ENCODE results near the gene NDST1.

The NDST1 gene

DNA sequence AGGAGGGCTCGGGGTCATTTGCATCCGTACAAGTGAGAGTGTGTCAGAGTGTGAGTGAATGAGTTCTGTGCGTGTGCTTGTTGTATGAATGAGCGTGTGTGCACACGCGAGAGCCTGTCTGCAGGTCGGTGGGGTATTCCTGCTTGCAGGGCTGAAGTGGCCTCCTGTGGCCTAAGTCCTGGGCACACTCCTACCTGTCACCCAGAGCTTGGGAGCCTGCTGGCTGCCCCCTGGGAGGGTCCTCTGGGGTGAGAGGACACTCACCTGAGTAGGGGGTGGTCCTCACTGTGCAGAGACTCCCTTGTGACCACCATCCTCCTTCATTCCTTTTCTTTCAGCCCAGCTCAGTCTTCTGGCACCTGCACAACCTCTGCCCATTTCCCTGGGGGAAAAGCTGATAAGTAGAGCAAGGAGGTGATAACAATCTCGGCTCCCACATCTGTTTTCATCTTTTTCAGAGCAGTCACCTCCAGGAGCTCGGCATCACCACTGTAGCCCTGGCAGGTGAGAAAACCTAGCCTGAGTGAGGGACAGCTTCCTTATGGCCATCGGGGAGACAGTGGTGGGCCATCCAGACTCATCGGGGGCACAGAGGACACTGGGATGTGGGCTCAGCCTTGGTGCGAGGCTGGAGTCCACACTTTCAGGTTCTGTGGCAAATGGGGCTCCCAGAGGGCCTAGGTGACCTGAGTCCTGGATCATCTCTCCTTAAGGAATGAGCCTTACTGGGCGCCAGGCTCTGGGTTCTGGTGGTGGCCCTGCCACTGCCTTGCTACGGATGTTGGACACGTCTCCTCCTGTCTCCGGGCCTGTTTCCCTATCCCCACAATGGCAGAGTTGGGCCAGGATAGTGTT lies 93.8 kb downstream of the NDST1 start:
- Histone ChIP-seq H3K4me1 (ENCODE audit: control insufficient read depth in 2 of 2, insufficient read depth in 2 of 2, low read length in 2 of 2) (peaks cover 9 to 10% of the 10 kb centered on the region in 2 donors), H3K9me3 (ENCODE audit: control insufficient read depth in 2 of 2, low read length in 2 of 2) (no peaks in the 10 kb centered on the region), H3K9ac (ENCODE audit: low read depth in 1 of 2, low read length in 2 of 2) (no peak overlapping the region), H3K36me3 (ENCODE audit: control insufficient read depth in 2 of 2, insufficient read depth in 2 of 2, low read length in 2 of 2) (no peaks in the 10 kb centered on the region), H3K4me3 (ENCODE audit: low read length in 2 of 2) (no peak overlapping the region), H3K27me3 (ENCODE audit: control insufficient read depth in 2 of 2, insufficient read depth in 2 of 2, low read length in 2 of 2) (no peaks in the 10 kb centered on the region), H3K27ac (ENCODE audit: low read depth in 2 of 2, low read length in 2 of 2) (peak overlapping the region in 1 of 2 donors; percentile 11)

- no peak overlapping the region for H3K27ac ChIP-seq (ENCODE audit: low read depth in 2 of 2, low read length in 2 of 2)
- no peak overlapping the region for H3K9ac ChIP-seq (ENCODE audit: low read depth in 1 of 2, low read length in 2 of 2)
- no peaks in the 10 kb centered on the region for H3K9me3 ChIP-seq (ENCODE audit: control insufficient read depth in 2 of 2, low read length in 2 of 2)
- no peaks in the 10 kb centered on the region for H3K27me3 ChIP-seq (ENCODE audit: control insufficient read depth in 2 of 2, insufficient read depth in 2 of 2, low read length in 2 of 2)
- H3K4me3 ChIP-seq (ENCODE audit: low read length in 2 of 2), result no peak overlapping the region
- peaks cover 9 to 10% of the 10 kb centered on the region in 2 donors for H3K4me1 ChIP-seq (ENCODE audit: control insufficient read depth in 2 of 2, insufficient read depth in 2 of 2, low read length in 2 of 2)
- no peaks in the 10 kb centered on the region for H3K36me3 ChIP-seq (ENCODE audit: control insufficient read depth in 2 of 2, insufficient read depth in 2 of 2, low read length in 2 of 2)
Measured at GRCh38 chr5:150603052-150603451, 95.1 kb downstream of the NDST1 start.

- H3K9ac ChIP-seq (ENCODE audit: low read depth in 1 of 2, low read length in 2 of 2), result no peak overlapping the region
Measured at GRCh38 chr5:150603491-150603890, 95.6 kb downstream of the NDST1 start.

DNA sequence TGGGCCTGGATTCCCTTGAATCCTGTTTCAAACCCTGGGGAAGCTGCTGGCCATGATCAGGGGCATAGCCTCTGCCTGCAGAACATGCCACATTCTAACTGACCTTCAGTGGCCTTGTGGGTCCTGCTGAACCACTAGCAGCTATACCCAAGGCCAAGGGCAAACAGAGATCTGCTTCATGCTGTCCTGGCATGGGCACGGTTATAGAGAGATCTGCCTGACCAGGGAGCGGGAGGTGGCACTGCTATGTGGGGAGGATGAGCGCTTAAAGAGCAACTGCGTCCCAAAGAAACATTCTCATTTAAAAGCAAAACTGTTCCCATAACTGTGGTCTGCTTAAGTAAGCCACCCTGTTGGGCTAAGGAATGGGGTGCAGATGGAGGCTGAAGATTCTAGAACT lies 96.1 kb downstream of the NDST1 start:
- Histone ChIP-seq H3K4me1 (ENCODE audit: control insufficient read depth in 2 of 2, insufficient read depth in 2 of 2, low read length in 2 of 2) (peaks cover 7 to 10% of the 10 kb centered on the region in 2 donors), H3K27ac (ENCODE audit: low read depth in 2 of 2, low read length in 2 of 2) (no peak overlapping the region), H3K27me3 (ENCODE audit: control insufficient read depth in 2 of 2, insufficient read depth in 2 of 2, low read length in 2 of 2) (no peaks in the 10 kb centered on the region), H3K9ac (ENCODE audit: low read depth in 1 of 2, low read length in 2 of 2) (no peak overlapping the region), H3K4me3 (ENCODE audit: low read length in 2 of 2) (no peak overlapping the region), H3K9me3 (ENCODE audit: control insufficient read depth in 2 of 2, low read length in 2 of 2) (no peaks in the 10 kb centered on the region), H3K36me3 (ENCODE audit: control insufficient read depth in 2 of 2, insufficient read depth in 2 of 2, low read length in 2 of 2) (no peaks in the 10 kb centered on the region)

More at GRCh38 chr5:150603491-150603890, 95.6 kb downstream of the NDST1 start:
- no peaks in the 10 kb centered on the region for H3K27me3 ChIP-seq (ENCODE audit: control insufficient read depth in 2 of 2, insufficient read depth in 2 of 2, low read length in 2 of 2)
- no peak overlapping the region for H3K27ac ChIP-seq (ENCODE audit: low read depth in 2 of 2, low read length in 2 of 2)
- no peaks in the 10 kb centered on the region for H3K36me3 ChIP-seq (ENCODE audit: control insufficient read depth in 2 of 2, insufficient read depth in 2 of 2, low read length in 2 of 2)
- no peaks in the 10 kb centered on the region for H3K9me3 ChIP-seq (ENCODE audit: control insufficient read depth in 2 of 2, low read length in 2 of 2)
- no peak overlapping the region for H3K4me3 ChIP-seq (ENCODE audit: low read length in 2 of 2)
- peaks cover 9 to 10% of the 10 kb centered on the region in 2 donors for H3K4me1 ChIP-seq (ENCODE audit: control insufficient read depth in 2 of 2, insufficient read depth in 2 of 2, low read length in 2 of 2)

DNA sequence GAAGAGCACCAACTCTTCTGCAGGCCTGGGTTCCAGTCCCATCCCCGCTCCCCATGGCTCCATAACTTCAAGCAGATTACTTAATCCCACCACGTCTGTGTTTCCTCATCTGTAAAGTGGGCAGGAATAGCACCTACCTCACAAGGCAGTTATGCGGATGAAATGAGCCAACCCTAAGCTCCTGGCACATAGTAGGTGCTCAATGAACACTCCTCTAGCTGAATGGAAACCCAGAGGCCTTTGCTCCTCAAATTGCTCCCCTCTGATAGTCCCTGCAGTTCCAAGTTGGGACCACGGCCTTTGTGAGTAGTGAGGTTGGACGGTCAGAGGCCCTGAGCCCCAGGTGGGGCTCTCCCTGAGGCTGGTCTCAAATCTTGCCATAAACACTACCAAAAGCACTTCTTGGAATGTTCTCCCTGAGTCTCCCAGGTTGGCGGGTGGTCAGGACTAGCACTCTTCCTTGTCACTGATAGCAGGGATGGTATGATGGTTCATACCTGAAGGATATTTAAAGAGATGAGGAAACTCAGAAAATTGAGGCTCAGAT lies 97.0 kb downstream of the NDST1 start:
- Histone ChIP-seq H3K27ac (ENCODE audit: low read depth in 2 of 2, low read length in 2 of 2) (no peak overlapping the region), H3K4me1 (ENCODE audit: control insufficient read depth in 2 of 2, insufficient read depth in 2 of 2, low read length in 2 of 2) (peaks cover 5 to 7% of the 10 kb centered on the region in 2 donors), H3K4me3 (ENCODE audit: low read length in 2 of 2) (no peak overlapping the region), H3K9me3 (ENCODE audit: control insufficient read depth in 2 of 2, low read length in 2 of 2) (no peaks in the 10 kb centered on the region), H3K9ac (ENCODE audit: low read depth in 1 of 2, low read length in 2 of 2) (no peak overlapping the region), H3K36me3 (ENCODE audit: control insufficient read depth in 2 of 2, insufficient read depth in 2 of 2, low read length in 2 of 2) (no peaks in the 10 kb centered on the region), H3K27me3 (ENCODE audit: control insufficient read depth in 2 of 2, insufficient read depth in 2 of 2, low read length in 2 of 2) (no peaks in the 10 kb centered on the region)

DNA sequence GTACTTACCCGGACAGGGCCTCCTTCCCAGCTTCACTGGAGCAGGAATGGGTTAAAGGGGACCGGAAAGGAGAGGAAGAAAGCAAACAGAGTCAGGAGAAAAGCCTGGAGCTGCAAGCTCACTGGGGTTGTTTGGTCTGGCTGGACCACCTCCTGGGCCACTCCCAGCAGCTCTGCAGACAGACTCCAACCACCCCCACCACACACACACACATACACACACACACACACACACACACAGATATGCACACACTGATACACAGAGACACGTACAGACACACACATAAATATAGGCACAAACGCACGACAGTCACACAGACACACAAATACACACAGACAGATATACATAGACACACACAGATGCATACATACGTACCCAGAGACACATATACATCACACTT lies 97.6 kb downstream of the NDST1 start:
- Histone ChIP-seq H3K9me3 (ENCODE audit: control insufficient read depth in 2 of 2, low read length in 2 of 2) (no peaks in the 10 kb centered on the region), H3K27ac (ENCODE audit: low read depth in 2 of 2, low read length in 2 of 2) (no peak overlapping the region), H3K27me3 (ENCODE audit: control insufficient read depth in 2 of 2, insufficient read depth in 2 of 2, low read length in 2 of 2) (no peaks in the 10 kb centered on the region), H3K9ac (ENCODE audit: low read depth in 1 of 2, low read length in 2 of 2) (no peak overlapping the region), H3K4me1 (ENCODE audit: control insufficient read depth in 2 of 2, insufficient read depth in 2 of 2, low read length in 2 of 2) (peaks cover 9% of the 10 kb centered on the region in 2 donors), H3K4me3 (ENCODE audit: low read length in 2 of 2) (no peak overlapping the region), H3K36me3 (ENCODE audit: control insufficient read depth in 2 of 2, insufficient read depth in 2 of 2, low read length in 2 of 2) (no peaks in the 10 kb centered on the region)

DNA sequence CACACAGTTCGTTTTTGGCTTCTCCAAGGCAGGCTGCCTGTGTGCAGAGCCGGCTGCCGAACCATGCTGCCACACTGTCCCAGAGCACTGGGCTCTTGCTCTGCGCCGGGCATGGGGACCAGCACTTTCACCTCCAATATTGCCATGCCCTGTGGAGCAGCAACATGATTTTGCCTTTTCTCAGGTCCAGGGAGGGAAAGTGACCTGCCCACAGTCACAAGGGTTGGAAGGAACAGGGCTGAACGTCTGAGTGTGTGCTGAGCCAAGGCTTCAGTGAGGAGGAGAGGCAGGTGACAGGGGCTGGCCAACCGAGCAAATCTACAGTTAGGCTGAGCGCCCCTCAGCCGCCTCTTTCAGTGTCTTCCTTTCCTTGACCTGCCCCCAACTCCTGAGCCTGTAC lies 98.5 kb downstream of the NDST1 start:
- Histone ChIP-seq H3K36me3 (ENCODE audit: control insufficient read depth in 2 of 2, insufficient read depth in 2 of 2, low read length in 2 of 2) (no peaks in the 10 kb centered on the region), H3K27ac (ENCODE audit: low read depth in 2 of 2, low read length in 2 of 2) (no peak overlapping the region), H3K27me3 (ENCODE audit: control insufficient read depth in 2 of 2, insufficient read depth in 2 of 2, low read length in 2 of 2) (no peaks in the 10 kb centered on the region), H3K4me1 (ENCODE audit: control insufficient read depth in 2 of 2, insufficient read depth in 2 of 2, low read length in 2 of 2) (peaks cover 16% of the 10 kb centered on the region in 2 donors), H3K4me3 (ENCODE audit: low read length in 2 of 2) (no peak overlapping the region), H3K9me3 (ENCODE audit: control insufficient read depth in 2 of 2, low read length in 2 of 2) (no peaks in the 10 kb centered on the region), H3K9ac (ENCODE audit: low read depth in 1 of 2, low read length in 2 of 2) (no peak overlapping the region)

GRCh38 chr5:150607105-150607504 lies 99.2 kb downstream of the NDST1 start:
- H3K4me3 ChIP-seq (ENCODE audit: low read length in 2 of 2), result no peak overlapping the region
- peaks cover 21 to 22% of the 10 kb centered on the region in 2 donors for H3K4me1 ChIP-seq (ENCODE audit: control insufficient read depth in 2 of 2, insufficient read depth in 2 of 2, low read length in 2 of 2)
- H3K27ac ChIP-seq (ENCODE audit: low read depth in 2 of 2, low read length in 2 of 2), result no peak overlapping the region
- no peak overlapping the region for H3K9ac ChIP-seq (ENCODE audit: low read depth in 1 of 2, low read length in 2 of 2)
- H3K36me3 ChIP-seq (ENCODE audit: control insufficient read depth in 2 of 2, insufficient read depth in 2 of 2, low read length in 2 of 2), result no peaks in the 10 kb centered on the region
- no peaks in the 10 kb centered on the region for H3K9me3 ChIP-seq (ENCODE audit: control insufficient read depth in 2 of 2, low read length in 2 of 2)
- no peaks in the 10 kb centered on the region for H3K27me3 ChIP-seq (ENCODE audit: control insufficient read depth in 2 of 2, insufficient read depth in 2 of 2, low read length in 2 of 2)
